HG03521 (cell line): Measurements from ENCODE around the gene TCF7L1.
"Not testable (repeated sequence)": the region's sequence is repeated elsewhere in the genome, so short reads cannot be mapped to it uniquely, and the experiment has no call there.

ENCODE experiments used
- ATAC-seq: cut with Tn5 transposase; IDR thresholded peaks from one replicate; pipeline ENCODE4 v1.9.1; 2021; ENCODE audit warnings: mild to moderate bottlenecking, moderate library complexity; ENCODE audit not compliant: unreplicated experiment

The TCF7L1 gene

DNA sequence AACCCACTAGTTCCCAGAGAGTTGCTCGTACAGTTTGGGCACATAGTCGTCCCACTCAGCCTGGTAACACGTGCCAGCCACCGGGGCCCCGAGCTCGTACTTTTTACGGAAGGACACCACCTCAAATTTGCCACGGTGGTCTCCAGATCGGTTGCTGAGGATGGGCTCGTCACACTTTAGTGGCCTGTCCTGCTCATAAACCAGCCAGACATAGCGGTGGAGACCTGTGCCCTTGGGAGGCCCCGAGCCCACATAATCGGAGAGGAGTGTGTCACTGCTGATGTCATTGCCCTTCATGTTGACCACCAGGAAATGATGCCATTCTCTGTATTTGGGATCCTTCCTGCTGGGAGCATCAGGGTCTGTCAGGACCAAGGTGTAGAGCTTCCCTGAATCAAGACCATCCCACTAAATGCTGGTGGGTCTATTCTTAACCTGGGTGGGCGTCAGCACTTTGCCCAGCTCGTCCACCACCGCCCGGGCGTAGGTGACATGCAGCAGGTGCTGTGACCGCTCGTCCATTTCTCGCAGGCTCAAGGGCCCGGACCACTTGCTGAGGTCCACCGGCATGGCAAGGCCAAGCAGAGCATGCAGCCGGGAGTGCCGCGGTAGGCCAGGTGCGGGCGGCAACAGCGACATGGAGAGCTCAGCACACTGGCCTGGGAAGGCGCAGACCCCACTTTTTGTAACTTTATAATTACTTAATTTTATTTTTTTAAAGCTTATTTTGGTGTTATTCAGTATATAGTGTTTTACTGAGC is 208.3 kb downstream of the TCF7L1 start:
- no peak for ATAC-seq

DNA sequence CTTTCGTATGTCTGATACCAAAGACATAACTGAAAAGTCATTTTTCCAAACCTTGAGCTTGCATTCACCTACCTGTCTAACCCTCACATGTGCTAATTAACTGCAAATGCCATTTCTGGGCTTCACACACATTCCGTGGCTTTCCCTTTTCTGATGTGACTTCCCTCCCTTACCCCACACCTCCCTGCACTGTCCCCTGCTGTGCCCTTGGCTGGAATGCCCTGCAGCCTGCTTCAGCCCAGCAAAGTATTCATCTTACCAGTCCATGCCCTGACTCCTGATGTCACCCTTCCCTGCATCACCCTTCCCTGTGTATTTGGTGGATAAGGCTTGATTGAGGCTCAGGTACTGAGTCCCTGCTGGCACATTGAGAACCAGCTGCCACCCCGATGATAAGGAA is 209.0 kb downstream of the TCF7L1 start:
- no peak for ATAC-seq

DNA sequence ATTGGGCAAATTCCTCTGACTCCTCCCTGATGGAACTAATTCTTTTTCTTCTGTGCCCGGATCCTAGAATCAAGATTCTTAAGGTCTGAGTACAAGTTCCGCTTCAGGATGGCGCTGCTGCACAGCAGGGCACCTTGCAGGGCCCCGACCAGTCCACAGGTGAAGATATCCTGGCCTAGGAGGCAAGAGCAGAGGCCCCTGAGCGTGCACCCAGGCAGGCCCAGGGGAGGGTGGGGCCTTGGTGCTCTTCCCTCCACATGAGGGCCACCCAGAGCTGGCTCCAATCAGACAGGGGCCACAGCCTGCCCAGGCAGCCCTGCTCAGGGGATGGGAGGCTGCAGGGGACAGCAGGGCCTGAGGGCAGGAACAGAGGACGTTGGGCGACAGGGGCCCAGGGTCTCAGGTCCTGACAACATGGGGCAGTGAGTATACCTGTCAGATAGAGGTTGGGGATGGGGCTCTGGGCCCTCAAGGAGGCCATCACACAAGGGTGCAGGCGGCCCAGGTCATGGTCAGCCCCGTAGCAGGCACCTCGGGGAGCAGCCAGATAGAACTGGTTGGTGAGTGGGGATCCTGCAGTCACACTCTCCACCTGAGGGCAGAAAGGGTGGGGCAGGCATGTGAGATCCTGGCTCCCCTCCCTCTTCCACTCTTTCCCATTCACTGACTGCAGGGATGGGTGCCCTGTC is 210.2 kb downstream of the TCF7L1 start:
- ATAC-seq, result not testable (repeated sequence)

DNA sequence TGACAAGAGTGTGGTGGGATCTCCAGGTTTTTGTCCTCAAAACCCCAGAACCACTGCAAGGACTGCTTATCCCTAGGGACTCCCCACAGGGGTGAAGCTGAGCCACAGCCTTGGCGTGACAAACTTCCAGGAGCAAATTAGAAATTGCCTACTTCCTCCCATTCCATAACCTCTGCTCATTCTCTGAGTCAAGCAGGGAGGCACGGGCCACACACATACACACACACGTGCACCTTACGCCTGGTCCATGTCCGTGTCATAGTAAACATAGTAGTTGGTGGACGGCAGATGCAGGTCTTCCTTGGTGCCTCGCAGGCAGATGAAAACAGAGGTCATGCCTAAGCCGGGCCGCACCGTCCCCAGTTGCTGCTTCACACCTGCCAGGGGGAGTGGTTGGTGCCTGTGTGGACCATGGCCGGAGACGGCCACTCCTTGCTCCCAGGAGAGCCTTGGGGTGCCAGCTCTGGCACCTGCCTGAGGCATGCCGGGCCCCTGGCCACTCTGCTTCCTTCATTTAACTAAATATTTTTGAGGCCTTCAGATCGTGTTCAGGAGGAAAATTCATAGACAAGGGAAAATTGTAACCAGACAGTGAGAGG is 211.3 kb downstream of the TCF7L1 start:
- ATAC-seq, result no peak

DNA sequence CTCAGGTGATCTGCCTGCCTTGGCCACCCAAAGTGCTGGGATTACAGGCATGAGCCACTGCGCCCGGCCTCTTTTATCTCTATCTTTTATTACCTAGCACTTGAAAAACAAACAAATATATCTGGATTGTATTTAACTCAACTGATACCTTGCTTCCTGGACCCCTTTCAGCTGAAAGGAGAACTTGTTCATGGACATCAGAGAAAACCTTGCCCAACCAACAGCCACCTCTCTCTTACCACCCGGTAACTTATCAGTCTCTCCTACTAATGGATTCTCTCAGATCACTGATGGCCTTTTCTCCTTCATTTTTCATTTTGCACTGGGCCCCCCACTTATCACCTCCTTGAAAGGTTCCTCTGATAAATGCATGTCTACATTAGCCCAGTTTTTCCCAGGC is 214.4 kb downstream of the TCF7L1 start:
- no peak for ATAC-seq

DNA sequence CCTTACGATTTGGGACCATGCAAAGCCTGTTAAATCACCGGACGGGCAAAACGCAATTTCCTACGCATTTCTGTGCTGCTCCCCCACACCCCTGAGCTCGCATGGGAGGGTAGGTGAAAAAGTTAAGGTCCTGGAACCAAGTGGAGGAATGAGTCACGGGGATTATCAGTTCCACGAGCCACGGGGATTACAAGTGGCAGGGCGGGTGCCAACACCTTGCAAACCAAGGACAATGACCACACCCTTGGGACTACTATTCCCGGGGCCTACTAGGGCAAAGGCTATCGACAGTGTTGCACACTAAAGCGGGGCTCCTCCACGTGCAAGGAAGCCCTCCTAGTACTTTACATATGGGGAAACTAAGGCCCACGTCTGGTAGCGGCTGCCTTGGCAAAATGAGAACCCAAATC is 220.7 kb downstream of the TCF7L1 start:
- no peak for ATAC-seq

DNA sequence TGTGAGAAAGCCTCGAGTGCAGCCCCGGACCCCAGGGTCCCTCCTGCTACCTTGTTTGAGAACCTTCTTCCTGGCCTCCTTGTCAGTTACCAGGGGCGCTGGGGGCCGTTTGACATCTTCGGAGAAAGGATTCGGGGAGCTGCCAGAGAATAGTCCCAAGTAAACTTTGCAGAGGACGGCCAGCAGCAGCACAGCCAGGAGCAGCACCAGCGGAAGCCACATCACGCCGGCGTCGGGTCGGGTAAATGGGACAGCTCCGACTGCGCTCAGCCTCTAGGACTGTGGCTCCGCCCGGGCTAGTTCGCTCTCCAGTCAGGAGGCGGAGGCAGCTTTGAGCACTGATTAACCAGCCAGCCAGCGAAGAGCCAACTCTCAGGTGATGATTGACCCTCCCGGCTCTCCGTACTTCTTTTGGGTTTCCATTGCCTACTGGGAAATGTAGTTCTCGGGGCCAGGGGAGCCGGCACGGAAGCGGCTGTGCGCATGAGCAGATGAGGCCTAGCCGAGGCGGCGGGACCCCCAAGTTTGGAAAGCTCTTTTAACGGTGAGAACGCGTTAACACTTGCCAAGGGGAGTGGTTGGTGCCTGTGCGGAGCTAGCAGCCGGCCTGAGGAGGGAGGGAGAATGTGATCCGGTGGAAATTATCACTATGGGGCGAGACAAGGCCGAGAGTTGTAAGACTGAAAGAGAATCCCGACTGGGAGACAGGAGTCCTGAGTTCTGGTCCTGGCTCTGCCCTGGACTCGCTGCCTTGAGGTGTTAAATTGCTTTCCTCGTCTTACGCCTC is 221.3 kb downstream of the TCF7L1 start, which contains the start of the genes ELMOD3 and RETSAT:
ELMOD3 (plus strand) TSS at position 484 of the 787 bp plus-strand sequence. CDS start 2,430 bp downstream, outside the sequence.
RETSAT (minus strand) TSS at position 243 of the 787 bp plus-strand sequence; CDS start at position 222, 21 bp downstream.
- ATAC-seq, result peak; percentile 97

DNA sequence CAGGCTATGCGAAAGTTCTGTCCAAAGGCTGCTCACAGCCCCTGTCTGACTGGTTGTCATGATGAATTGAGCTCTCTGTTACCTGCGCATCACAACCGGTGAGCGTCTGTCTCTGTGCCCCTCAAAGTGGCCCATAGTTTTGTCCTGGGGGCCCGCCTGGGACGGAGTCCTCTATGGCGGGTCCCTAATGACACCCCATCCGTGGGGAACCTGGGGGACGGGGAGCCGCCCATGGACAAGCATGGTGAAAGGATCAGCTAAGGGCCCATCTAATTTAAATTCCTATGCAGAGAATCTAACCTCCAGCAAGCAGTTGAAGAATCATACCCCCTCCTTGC is 221.8 kb downstream of the TCF7L1 start:
- peak; percentile 7 for ATAC-seq

DNA sequence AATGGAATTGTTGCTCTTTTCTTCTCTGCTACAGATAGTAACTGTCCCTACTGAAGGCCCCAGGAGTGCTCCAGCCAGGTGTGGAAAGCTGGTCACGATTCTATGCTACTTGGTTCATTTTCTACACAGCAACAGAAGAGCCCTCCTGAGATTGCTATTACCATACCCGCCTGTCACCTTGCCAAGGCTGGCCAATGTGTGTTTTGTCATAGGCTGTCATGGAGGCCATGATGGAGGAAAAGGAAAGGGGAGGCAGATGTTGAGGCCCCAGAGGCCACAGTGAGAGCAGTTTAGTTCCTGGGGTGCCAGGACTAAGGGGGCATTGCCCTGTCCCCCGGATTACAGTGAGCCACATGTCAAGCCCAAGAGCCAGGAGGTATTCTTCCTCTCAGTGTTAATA is 222.3 kb downstream of the TCF7L1 start:
- ATAC-seq, result no peak

DNA sequence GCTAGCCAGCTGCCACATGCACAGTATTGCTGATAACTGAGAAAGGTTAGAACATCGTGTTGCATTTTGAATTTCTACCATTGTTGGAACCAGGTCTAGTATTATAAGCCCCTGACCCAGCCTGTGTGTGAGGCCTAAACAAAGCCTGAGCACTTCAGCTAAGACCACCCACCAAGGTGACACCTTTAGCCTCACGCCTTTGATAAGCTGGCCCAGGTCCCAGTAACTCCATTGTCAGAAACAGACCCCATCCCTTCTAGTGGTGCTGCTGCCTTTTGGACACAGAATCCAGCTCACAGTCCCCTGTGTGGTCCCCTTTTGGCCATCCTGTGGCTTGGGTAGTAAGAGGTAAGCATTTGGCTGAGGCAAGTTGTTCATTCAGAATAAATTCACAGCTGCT is 223.0 kb downstream of the TCF7L1 start:
- ATAC-seq, result no peak

DNA sequence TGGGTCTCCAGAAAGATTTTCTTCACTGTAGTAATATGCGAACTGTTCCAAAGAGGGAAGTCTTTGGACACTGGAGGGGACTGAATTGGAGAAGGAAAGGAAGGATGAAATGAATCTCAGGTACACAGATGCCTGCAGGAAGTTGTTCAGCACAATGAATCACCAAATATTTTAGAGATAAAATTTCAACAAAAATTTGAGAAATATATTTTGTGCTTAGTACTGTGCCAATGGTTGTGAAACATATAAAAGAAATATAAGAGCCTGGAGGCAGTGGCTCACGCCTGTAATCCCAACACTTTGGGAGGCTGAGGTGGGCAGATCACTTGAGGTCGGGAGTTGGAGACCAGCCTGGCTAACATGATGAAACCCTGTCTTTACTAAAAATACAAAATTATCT is 224.5 kb downstream of the TCF7L1 start:
- ATAC-seq, result no peak
